Glomerular visceral epithelial cell (primary cell): Measurements from ENCODE around the gene MINDY2.
"Not testable (repeated sequence)": the region's sequence is repeated elsewhere in the genome, so short reads cannot be mapped to it uniquely, and the experiment has no call there.

ENCODE experiments used
- DNase-seq: peaks from one replicate; pipeline ENCODE4 v3.0.0-alpha.2; 2016; ENCODE audit errors: extremely low spot score

The MINDY2 gene

DNA sequence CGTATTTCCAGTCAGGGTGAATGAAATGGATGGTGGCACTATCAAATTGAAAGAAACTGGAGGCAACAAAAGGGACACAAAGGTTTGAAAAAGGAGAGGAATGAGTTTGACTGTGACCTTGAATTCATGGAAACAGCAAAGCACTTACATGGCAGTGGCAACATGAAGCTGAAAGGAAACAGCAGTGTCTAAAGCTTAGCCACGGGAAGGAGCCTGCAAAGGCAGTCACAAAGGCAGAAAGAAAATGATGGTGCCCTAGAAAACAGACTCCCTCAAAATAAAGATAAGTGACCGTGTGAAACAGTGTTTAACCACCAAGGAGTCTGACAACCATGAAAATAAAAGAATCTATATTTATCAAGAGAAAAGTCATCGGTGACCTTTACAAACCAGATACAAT is 111.1 kb downstream of the MINDY2 start:
- no peak for DNase-seq

DNA sequence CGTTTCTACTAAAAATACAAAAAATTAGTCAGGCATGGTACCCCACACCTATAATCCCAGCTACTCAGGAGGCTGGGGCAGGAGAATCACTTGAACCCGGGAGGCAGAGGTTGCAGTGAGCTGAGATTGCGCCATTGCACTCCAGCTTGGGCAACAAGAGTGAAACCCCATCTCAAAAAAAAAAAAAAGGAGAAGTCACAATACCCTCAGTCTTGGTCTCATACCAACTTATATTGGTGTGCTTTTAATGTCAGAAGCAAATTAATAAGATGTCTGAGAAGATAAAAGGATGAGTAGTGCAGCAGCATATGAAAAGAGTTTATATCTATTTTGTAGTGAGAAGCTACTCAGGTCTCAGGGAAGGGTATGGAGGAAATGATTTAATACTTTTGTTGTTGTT is 112.8 kb downstream of the MINDY2 start:
- DNase-seq = not testable (repeated sequence)

DNA sequence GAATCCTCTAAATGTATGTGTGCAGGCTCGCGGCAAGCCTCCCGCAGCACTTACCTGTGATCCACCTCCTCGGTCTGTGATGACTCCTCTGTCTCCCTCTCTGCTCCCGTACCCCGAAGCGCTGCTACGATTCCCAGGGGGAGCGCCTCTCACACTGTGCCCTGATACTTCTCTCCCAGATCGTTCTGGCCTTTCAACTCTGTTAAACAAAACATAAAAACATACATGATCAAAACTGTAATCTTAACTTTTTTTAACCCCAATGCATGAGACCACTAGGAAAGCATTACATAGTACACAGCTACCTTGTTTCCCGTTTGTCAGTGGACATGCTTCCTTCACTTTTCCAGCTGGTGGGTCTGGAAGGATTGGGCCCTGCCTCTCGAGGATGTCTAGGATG is 115.8 kb downstream of the MINDY2 start:
- no peak for DNase-seq

DNA sequence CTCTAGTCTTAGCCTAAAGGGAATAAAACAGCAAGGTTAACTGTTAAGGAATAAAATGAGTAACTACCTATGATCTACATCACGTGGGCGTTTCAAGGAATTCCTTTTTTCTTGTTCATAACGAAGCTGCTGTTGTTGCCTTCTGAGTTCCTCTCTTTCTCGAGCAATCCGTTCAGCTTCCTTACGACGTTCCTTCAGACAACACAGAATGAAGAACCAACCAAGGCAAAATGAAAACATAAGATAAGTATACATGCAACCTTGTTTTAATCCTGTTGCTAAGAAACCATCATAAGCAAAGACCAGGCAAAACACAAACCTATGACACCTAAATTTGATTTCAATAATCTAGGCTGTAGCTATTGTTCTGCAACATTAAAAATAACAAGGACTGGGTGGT is 118.3 kb downstream of the MINDY2 start:
- DNase-seq = no peak

DNA sequence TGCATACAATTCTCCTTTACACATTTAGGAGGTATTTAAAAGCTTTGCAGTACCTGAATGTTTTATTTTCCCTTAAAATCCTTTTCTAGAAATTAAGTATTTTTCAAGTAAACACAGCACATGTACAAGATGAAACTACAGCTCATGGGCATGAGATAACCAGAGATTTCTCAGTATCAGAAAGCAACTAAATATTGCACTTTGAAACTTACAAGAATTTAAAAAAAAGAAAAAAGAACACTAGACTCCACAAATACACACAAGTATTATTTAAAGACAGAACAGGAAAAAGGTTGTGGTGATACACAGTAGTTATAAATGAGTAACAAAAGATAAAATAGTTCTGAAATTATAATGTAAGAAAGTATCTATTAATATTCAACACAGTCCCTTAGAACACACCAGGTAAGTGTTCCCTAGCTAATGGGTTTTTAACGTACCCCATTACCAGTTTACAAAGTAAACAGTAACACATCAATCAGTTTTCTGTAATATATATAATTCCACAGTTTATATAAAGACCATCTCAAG is 127.1 kb downstream of the MINDY2 start:
- no peak for DNase-seq

DNA sequence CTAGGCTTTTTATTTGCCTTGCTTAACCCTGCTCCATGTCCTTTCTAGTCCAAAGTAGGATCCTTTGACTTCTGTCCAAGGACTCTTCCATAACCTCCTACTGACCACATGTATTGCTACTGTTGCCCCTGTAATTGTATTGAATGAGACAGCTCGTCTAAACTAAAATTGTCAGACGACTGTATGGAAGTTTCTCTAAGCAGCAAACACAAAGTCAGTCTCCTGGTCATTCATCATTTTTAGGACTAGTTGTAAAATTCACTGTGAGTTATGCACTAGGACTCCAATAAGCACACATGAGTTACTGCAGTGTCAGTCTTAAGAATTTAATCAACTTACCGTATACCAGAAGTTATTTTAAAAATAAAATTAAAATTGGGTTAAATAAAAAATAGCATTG is 129.5 kb downstream of the MINDY2 start:
- DNase-seq = no peak

DNA sequence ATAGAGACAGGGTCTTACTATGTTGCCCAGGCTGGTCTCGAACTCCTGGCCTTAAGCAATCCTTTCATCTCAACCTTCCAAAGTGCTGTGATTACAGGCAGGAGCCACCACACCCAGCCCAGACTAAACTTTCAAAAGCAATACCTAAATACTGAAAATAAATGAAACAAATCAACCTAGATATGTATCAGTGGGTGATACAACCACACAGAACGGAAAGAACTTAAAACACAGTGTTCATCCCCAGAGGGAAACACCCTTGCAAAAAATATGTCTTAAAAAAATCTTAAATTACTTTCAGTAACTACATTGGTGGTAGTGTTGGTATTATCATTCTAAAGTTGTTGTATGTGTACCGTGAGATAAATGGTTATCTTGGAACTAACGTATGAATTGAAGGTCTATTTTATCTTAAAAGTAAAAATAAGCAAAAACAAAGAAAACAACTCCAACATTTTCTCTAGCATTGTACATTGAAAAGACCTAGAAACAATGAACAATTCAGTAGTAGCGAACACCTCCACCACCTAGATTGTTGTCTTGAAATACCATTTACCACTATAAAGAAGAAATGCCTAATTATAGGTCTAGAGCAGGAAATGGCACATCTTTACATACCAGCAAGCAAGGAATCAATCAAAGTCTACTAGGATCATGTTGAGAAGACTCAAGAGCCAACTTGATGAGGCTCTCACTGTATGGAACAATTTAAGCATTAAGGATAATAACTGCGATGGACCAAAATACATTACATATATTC is 137.6 kb downstream of the MINDY2 start:
- no peak for DNase-seq

DNA sequence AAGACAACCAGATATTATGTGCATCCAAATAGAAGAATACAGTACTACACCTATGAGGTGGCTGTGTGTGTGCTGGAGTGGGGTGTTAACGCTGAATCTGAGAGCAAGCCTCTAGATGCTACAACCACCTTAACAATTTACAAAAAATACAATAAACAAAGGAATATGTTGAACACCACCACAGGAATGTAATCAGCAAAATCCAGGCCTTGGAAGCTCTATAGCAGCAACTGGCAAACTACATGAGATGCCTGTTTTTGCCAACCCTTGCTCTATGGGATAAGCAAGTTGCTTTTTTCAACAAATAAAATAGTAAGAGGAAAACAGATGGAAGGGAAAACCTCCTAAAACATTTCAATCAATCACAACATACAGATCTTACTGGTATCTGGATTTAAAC is 138.5 kb downstream of the MINDY2 start:
- no peak for DNase-seq

DNA sequence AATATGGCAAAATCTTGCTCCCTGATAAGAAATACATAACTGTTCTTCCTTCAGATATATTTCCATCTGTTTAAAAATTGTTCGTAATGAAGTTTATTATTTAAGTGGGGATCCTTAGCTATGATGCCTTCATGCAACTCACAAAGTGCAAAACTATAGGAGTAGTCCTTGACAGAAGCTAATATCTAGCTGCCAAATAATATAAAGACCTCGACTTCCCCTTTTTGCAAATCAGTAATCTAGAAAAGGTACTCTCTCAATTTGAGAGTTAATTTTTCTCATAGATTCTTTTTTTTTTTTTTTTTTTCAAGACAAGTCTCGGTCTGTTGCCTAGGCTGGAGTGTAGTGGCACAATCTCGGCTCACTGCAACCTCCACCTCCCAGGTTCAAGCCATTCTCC is 139.4 kb downstream of the MINDY2 start:
- DNase-seq = no peak
